Panc1 (cell line): ENCODE measurements around the gene ITGAL. TPM values are rescaled to one million over a fixed set of nuclear protein-coding genes. Genes with fewer than 3 reads are reported as not detected.

Source experiments
- ATAC-seq: fragments of 200-7000 bp; cut with Tn5 transposase; 2 replicates; pipeline ENCODE4 v1.9.1; 2020; ENCODE audit warnings: mild to moderate bottlenecking, moderate library complexity
- BruUV-seq: library from RNA; stranded (reverse); fragments of 400-500 nt; replicated peaks from 2 replicates; lab custom pipeline; 2021; lab: Mats Ljungman, UMichigan
- CTCF ChIA-PET: fragments of 300-600 bp; sonication (Branson Sonifier 250); formaldehyde crosslinking; loops from one replicate; lab custom pipeline; 2022; ENCODE audit warnings: antibody characterized with exemption; lab: Charles Lee
- POLR2A ChIA-PET: fragments of 300-600 bp; sonication (Branson Sonifier 250); formaldehyde crosslinking; loops from one replicate; lab custom pipeline; 2022; ENCODE audit warnings: antibody characterized with exemption; lab: Charles Lee
- DNase-seq: peaks from one replicate; pipeline ENCODE4 v3.0.0-alpha.2; 2010; ENCODE audit warnings: low read depth, low spot score
- H3K27ac ChIP-seq: 2 replicates; pipeline ENCODE4 v1.5.1; 2011; ENCODE audit warnings: mild to moderate bottlenecking, low read length, inconsistent platforms
- H3K27me3 ChIP-seq: fragments of 200-500 bp; sonication (Bioruptor generic); 2 replicates; pipeline ENCODE4 v1.6.0; 2014; ENCODE audit warnings: low read length, inconsistent platforms; ENCODE audit not compliant: control insufficient read depth, insufficient read depth
- H3K36me3 ChIP-seq: fragments of 200-500 bp; sonication (Bioruptor generic); 2 replicates; pipeline ENCODE4 v1.5.1; 2014; ENCODE audit warnings: inconsistent platforms, mild to moderate bottlenecking, low read length, moderate library complexity; ENCODE audit not compliant: control insufficient read depth, insufficient read depth
- H3K4me1 ChIP-seq: 2 replicates; pipeline ENCODE4 v1.5.1; 2011; ENCODE audit warnings: inconsistent platforms, mild to moderate bottlenecking, low read length, moderate library complexity; ENCODE audit not compliant: control insufficient read depth, insufficient read depth
- H3K4me3 ChIP-seq, 2 experiments: 2 replicates each; pipeline ENCODE4 v1.5.1; 2011 to 2012; ENCODE audit warnings: low read depth in 2 of 2, low read length in 2 of 2, mild to moderate bottlenecking in 2 of 2, inconsistent platforms in 1 of 2, moderate library complexity in 1 of 2
- H3K9me3 ChIP-seq: fragments of 200-500 bp; sonication (Bioruptor generic); 2 replicates; pipeline ENCODE4 v1.5.1; 2014; ENCODE audit warnings: low read depth, mild to moderate bottlenecking, inconsistent platforms, low read length, moderate library complexity; ENCODE audit not compliant: control insufficient read depth, insufficient read depth
- CTCF ChIP-seq: fragments of 450-650 bp; IDR thresholded peaks from 2 replicates; pipeline ENCODE4 v1.5.1; 2017; ENCODE audit warnings: mild to moderate bottlenecking
- POLR2AphosphoS5 ChIP-seq: IDR thresholded peaks from 2 replicates; pipeline ENCODE4 v1.6.1; 2012; ENCODE audit warnings: mild to moderate bottlenecking, low read depth, low read length, moderate library complexity
- REST ChIP-seq, 2 experiments: IDR thresholded peaks; 2 replicates each; pipeline ENCODE4 v1.6.1; 2011 to 2012; ENCODE audit warnings: low read depth in 2 of 2, control low read depth in 1 of 2, low read length in 1 of 2, mild to moderate bottlenecking in 1 of 2, moderate library complexity in 1 of 2; ENCODE audit not compliant: insufficient read depth in 1 of 2
- SIN3A ChIP-seq: IDR thresholded peaks from 2 replicates; pipeline ENCODE4 v1.6.1; 2012; ENCODE audit warnings: low read depth, mild to moderate bottlenecking, low read length, moderate library complexity, borderline replicate concordance; ENCODE audit not compliant: insufficient read depth
- TCF7L2 ChIP-seq: IDR thresholded peaks from 2 replicates; pipeline ENCODE4 v1.6.1; 2011; ENCODE audit warnings: mild to moderate bottlenecking, low read depth, low read length, inconsistent platforms
- in situ Hi-C: cut with HindIII; loops from 2 replicates; pipeline ENCODE4 v1.10.0; 2016; ENCODE audit warnings: low sequenced_read_pairs, low pct_unique_long_range_greater_than_20kb
- intact Hi-C: fragments of 100-400 bp; cut with micrococcal nuclease; formaldehyde crosslinking; loops from one replicate; pipeline ENCODE4 v1.10.0; 2022; ENCODE audit not compliant: unreplicated experiment
- total RNA-seq: library from RNA; stranded (reverse); gene quantifications from one replicate; pipeline ENCODE4 v1.2.1, GENCODE V29; 2021; ENCODE audit not compliant: unreplicated experiment

The ITGAL gene
- total RNA-seq, 1 experiment from 2014 or later = 0.54 TPM

- TF ChIP-seq POLR2AphosphoS5 = no peak
- no peak for TF ChIP-seq SIN3A
- TF ChIP-seq CTCF = no peak
- TF ChIP-seq TCF7L2 = no peak
- TF ChIP-seq REST (IDR thresholded peaks at IDR 0.05; ENCODE audit: insufficient read depth in 1 of 2, low read depth in 2 of 2, low read length in 1 of 2) = no peak
- BruUV-seq = no TSS peak
- H3K36me3 ChIP-seq = 0 out of 2 replicates have a peak, but pooled peaks cover 5% of the 10 kb centered on the region
- intact Hi-C loops = loop anchor here (10.0 kb wide), 1 partner anchor 80 kb away; the partner anchor contains the start of gene ZNF768
- ChIA-PET POLR2A (interaction anchor here (0.6 kb wide), 1 partner anchor 88 kb away, joined by 5 read pairs; no protein-coding TSS in a partner anchor), CTCF (interaction anchor here (0.6 kb wide), 1 partner anchor 198 kb away, joined by 5 read pairs; no protein-coding TSS in a partner anchor)
- H3K27me3 ChIP-seq = no peaks in the 10 kb centered on the region
- H3K4me1 ChIP-seq = peaks cover 14% of the 10 kb centered on the region
- in situ Hi-C loops = no loop called here
- peak overlapping the region; percentile 86 for H3K27ac ChIP-seq
- no peak; the same call in 1 of the 2 replicates for ATAC-seq
- peak overlapping the region; percentile 74 to 82 for H3K4me3 ChIP-seq
- no peaks in the 10 kb centered on the region for H3K9me3 ChIP-seq
- no peak for DNase-seq
Measured at GRCh38 chr16:30444231-30445148, 28.1 kb upstream of the ITGAL start.

- no peak for DNase-seq
- CTCF ChIA-PET = interaction anchor here (0.6 kb wide), 1 partner anchor 355 kb away, joined by 7 read pairs; no protein-coding TSS in a partner anchor
Measured at GRCh38 chr16:30445149-30445407, 27.5 kb upstream of the ITGAL start.

More at GRCh38 chr16:30445149-30445407, 27.5 kb upstream of the ITGAL start:
- in situ Hi-C loops (no loop called here), intact Hi-C loops (loop anchor here (10.0 kb wide), 1 partner anchor 80 kb away; the partner anchor contains the start of gene ZNF768)
- H3K36me3 ChIP-seq = 0 out of 2 replicates have a peak, but pooled peaks cover 5% of the 10 kb centered on the region
- no peak for TF ChIP-seq TCF7L2
- no peak for TF ChIP-seq REST (IDR thresholded peaks at IDR 0.05; ENCODE audit: insufficient read depth in 1 of 2, low read depth in 2 of 2, low read length in 1 of 2)
- no peak for TF ChIP-seq CTCF
- TF ChIP-seq SIN3A = no peak
- no peak for TF ChIP-seq POLR2AphosphoS5
- H3K27me3 ChIP-seq = no peaks in the 10 kb centered on the region
- no peak; the same call in 1 of the 2 replicates for ATAC-seq
- peaks cover 14% of the 10 kb centered on the region for H3K4me1 ChIP-seq
- no TSS peak for BruUV-seq
- peak overlapping the region; percentile 74 to 82 for H3K4me3 ChIP-seq
- no peaks in the 10 kb centered on the region for H3K9me3 ChIP-seq
- POLR2A ChIA-PET = no interaction called here
- peak overlapping the region; percentile 86 for H3K27ac ChIP-seq
